Measurements from ENCODE around the gene ZNF280B.
"Not testable (repeated sequence)": the region's sequence is repeated elsewhere in the genome, so short reads cannot be mapped to it uniquely, and the experiment has no call there.

ZNF280B gene

GRCh38 chr22:22474733-22475132 is 33.8 kb downstream of the ZNF280B start (continued):
- no peak for TF ChIP-seq CSRNP3 (CRISPR knock-in tag; IDR thresholded peaks at IDR 0.05)
- no peak for TF ChIP-seq TOX (CRISPR knock-in tag; IDR thresholded peaks at IDR 0.05; ENCODE audit: borderline replicate concordance)
- TF ChIP-seq RARB (CRISPR knock-in tag; IDR thresholded peaks at IDR 0.05) = no peak
- no peak for TF ChIP-seq BACH2 (CRISPR knock-in tag; IDR thresholded peaks at IDR 0.05; ENCODE audit: borderline replicate concordance)
- TF ChIP-seq ESRRG (CRISPR knock-in tag; IDR thresholded peaks at IDR 0.05) = no peak
- TF ChIP-seq ZNF8 (CRISPR knock-in tag; IDR thresholded peaks at IDR 0.05) = no peak
- no peak for TF ChIP-seq GLIS3 (CRISPR knock-in tag; IDR thresholded peaks at IDR 0.05)

GRCh38 chr22:22471104-22471503 is 37.4 kb downstream of the ZNF280B start:
- not testable (repeated sequence) for ATAC-seq

- no peak for ATAC-seq
- no peak for TF ChIP-seq ZC3H10 (CRISPR knock-in tag; IDR thresholded peaks at IDR 0.05)
- TF ChIP-seq, protein P1, sequence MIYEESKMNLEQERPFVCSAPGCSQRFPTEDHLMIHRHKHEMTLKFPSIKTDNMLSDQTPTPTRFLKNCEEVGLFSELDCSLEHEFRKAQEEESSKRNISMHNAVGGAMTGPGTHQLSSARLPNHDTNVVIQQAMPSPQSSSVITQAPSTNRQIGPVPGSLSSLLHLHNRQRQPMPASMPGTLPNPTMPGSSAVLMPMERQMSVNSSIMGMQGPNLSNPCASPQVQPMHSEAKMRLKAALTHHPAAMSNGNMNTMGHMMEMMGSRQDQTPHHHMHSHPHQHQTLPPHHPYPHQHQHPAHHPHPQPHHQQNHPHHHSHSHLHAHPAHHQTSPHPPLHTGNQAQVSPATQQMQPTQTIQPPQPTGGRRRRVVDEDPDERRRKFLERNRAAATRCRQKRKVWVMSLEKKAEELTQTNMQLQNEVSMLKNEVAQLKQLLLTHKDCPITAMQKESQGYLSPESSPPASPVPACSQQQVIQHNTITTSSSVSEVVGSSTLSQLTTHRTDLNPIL (CRISPR knock-in tag; IDR thresholded peaks at IDR 0.05; ENCODE audit: low read depth) = no peak
- no peak for TF ChIP-seq ISL1 (CRISPR knock-in tag; IDR thresholded peaks at IDR 0.05)
- TF ChIP-seq ARNTL (CRISPR knock-in tag; IDR thresholded peaks at IDR 0.05; ENCODE audit: borderline replicate concordance, low read depth) = no peak
- TF ChIP-seq ZFP30 (CRISPR knock-in tag; IDR thresholded peaks at IDR 0.05) = no peak
- no peak for TF ChIP-seq RARB (CRISPR knock-in tag; IDR thresholded peaks at IDR 0.05)
- no peak for TF ChIP-seq CSRNP3 (CRISPR knock-in tag; IDR thresholded peaks at IDR 0.05)
- no peak for TF ChIP-seq TCF4 (CRISPR knock-in tag; IDR thresholded peaks at IDR 0.05; ENCODE audit: borderline replicate concordance)
- TF ChIP-seq, protein P2, sequence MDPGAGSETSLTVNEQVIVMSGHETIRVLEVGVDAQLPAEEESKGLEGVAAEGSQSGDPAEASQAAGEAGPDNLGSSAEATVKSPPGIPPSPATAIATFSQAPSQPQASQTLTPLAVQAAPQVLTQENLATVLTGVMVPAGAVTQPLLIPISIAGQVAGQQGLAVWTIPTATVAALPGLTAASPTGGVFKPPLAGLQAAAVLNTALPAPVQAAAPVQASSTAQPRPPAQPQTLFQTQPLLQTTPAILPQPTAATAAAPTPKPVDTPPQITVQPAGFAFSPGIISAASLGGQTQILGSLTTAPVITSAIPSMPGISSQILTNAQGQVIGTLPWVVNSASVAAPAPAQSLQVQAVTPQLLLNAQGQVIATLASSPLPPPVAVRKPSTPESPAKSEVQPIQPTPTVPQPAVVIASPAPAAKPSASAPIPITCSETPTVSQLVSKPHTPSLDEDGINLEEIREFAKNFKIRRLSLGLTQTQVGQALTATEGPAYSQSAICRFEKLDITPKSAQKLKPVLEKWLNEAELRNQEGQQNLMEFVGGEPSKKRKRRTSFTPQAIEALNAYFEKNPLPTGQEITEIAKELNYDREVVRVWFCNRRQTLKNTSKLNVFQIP (CRISPR knock-in tag; IDR thresholded peaks at IDR 0.05; ENCODE audit: borderline replicate concordance, low read depth) = no peak
- TF ChIP-seq BACH2 (CRISPR knock-in tag; IDR thresholded peaks at IDR 0.05; ENCODE audit: borderline replicate concordance) = no peak
- no peak for TF ChIP-seq OSR1 (CRISPR knock-in tag; IDR thresholded peaks at IDR 0.05)
- TF ChIP-seq ZNF70 (CRISPR knock-in tag; IDR thresholded peaks at IDR 0.05) = no peak
- TF ChIP-seq, protein P3, sequence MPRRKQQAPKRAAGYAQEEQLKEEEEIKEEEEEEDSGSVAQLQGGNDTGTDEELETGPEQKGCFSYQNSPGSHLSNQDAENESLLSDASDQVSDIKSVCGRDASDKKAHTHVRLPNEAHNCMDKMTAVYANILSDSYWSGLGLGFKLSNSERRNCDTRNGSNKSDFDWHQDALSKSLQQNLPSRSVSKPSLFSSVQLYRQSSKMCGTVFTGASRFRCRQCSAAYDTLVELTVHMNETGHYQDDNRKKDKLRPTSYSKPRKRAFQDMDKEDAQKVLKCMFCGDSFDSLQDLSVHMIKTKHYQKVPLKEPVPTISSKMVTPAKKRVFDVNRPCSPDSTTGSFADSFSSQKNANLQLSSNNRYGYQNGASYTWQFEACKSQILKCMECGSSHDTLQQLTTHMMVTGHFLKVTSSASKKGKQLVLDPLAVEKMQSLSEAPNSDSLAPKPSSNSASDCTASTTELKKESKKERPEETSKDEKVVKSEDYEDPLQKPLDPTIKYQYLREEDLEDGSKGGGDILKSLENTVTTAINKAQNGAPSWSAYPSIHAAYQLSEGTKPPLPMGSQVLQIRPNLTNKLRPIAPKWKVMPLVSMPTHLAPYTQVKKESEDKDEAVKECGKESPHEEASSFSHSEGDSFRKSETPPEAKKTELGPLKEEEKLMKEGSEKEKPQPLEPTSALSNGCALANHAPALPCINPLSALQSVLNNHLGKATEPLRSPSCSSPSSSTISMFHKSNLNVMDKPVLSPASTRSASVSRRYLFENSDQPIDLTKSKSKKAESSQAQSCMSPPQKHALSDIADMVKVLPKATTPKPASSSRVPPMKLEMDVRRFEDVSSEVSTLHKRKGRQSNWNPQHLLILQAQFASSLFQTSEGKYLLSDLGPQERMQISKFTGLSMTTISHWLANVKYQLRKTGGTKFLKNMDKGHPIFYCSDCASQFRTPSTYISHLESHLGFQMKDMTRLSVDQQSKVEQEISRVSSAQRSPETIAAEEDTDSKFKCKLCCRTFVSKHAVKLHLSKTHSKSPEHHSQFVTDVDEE (CRISPR knock-in tag; IDR thresholded peaks at IDR 0.05) = no peak
- no peak for TF ChIP-seq TOX (CRISPR knock-in tag; IDR thresholded peaks at IDR 0.05; ENCODE audit: borderline replicate concordance)
- no peak for TF ChIP-seq ESRRG (CRISPR knock-in tag; IDR thresholded peaks at IDR 0.05)
Observed at GRCh38 chr22:22469527-22469926, 39.0 kb downstream of the ZNF280B start.

DNA sequence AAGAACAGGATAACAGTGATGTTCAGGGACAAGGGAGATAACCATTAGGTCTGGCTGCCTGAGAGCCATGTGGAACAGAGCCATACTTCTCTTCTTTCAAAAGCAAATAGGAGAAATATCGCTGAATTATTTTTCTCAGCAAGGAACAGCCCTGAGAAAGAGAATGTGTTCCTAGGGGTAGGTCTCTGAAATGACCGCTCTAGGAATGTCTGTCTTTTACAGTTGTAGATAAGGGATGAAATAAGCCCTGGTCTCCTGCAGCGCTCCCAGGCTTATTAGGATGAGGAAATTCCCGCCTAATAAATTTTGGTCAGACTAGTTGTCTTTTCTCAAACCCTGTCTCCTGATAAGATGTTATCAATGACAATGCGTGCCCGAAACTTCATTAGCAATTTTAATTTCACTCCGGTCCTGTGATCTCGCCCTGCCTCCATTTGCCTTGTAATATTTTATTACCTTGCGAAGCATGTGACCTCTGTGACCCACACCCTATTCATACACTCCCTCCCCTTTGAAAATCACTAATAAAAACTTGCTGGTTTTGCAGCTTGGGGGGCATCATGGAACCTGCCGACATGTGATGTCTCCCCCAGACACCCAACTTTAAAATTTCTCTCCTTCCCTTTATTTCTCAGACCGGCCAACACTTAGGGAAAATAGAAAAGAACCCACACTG is 39.6 kb downstream of the ZNF280B start:
- ATAC-seq = not testable (repeated sequence)

DNA sequence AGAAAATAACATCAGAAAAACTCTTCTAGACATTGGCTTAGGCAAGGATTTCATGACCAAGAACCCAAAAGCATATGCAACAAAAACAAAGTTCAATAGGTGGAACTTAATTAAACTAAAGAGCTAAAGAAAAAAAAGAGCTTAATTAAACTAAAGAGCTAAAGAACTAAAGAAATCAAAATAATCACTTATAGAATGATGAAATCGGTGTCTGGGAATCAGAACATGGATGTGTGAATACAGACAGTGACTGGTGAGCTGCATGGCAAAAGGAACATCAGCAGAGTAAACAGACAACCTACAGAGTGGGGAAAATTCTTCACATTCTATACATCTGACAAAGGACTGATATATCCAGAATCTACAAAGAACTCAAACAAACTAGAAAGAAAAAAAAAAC is 41.4 kb downstream of the ZNF280B start:
- no peak for ATAC-seq
- TF ChIP-seq SNAI2 (CRISPR knock-in tag; IDR thresholded peaks at IDR 0.05) = no peak
- no peak for TF ChIP-seq CSRNP3 (CRISPR knock-in tag; IDR thresholded peaks at IDR 0.05)
- TF ChIP-seq, protein P4, sequence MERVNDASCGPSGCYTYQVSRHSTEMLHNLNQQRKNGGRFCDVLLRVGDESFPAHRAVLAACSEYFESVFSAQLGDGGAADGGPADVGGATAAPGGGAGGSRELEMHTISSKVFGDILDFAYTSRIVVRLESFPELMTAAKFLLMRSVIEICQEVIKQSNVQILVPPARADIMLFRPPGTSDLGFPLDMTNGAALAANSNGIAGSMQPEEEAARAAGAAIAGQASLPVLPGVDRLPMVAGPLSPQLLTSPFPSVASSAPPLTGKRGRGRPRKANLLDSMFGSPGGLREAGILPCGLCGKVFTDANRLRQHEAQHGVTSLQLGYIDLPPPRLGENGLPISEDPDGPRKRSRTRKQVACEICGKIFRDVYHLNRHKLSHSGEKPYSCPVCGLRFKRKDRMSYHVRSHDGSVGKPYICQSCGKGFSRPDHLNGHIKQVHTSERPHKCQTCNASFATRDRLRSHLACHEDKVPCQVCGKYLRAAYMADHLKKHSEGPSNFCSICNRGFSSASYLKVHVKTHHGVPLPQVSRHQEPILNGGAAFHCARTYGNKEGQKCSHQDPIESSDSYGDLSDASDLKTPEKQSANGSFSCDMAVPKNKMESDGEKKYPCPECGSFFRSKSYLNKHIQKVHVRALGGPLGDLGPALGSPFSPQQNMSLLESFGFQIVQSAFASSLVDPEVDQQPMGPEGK (CRISPR knock-in tag; IDR thresholded peaks at IDR 0.05; ENCODE audit: borderline replicate concordance) = no peak
- TF ChIP-seq, protein P1 (CRISPR knock-in tag; IDR thresholded peaks at IDR 0.05; ENCODE audit: low read depth) = no peak
